ENCODE measurements around the gene HMGXB3.

DNA sequence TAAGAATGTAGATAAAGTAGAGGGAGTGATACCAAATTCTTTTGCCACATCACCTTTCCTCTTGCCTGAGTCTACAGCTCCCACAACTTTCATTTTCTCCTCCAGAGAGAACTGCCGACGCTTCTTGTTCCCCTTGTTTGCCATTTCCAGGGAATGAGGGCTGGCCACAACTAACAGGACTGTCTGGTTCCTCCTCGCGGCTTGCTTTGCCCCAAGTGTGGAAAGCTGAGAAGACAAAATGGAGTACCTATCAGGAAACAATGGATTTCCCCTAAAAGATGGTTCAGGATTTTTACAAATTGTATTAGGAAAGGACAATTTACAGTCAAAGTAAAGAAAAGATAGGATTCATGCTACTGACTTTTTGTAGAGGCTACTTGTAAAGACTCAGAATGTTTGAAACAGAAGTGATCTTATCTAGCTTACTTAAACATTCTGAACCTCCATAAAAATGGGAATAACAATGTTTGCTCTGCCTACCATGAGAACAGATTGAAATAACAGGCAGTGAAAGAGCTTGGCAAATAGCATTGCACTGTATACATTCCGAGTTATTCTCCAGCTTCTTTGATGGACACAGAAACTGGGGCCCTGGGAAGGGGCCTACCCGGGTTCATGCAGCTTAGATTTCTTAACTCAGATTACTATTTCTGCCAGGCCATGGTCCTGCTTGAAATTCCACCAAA is 4.2 kb upstream of the HMGXB3 start:
- TF ChIP-seq POLR2AphosphoS5 (IDR thresholded peaks at IDR 0.05; ENCODE audit: low read depth, low read length): no peak
- TF ChIP-seq, protein P1, sequence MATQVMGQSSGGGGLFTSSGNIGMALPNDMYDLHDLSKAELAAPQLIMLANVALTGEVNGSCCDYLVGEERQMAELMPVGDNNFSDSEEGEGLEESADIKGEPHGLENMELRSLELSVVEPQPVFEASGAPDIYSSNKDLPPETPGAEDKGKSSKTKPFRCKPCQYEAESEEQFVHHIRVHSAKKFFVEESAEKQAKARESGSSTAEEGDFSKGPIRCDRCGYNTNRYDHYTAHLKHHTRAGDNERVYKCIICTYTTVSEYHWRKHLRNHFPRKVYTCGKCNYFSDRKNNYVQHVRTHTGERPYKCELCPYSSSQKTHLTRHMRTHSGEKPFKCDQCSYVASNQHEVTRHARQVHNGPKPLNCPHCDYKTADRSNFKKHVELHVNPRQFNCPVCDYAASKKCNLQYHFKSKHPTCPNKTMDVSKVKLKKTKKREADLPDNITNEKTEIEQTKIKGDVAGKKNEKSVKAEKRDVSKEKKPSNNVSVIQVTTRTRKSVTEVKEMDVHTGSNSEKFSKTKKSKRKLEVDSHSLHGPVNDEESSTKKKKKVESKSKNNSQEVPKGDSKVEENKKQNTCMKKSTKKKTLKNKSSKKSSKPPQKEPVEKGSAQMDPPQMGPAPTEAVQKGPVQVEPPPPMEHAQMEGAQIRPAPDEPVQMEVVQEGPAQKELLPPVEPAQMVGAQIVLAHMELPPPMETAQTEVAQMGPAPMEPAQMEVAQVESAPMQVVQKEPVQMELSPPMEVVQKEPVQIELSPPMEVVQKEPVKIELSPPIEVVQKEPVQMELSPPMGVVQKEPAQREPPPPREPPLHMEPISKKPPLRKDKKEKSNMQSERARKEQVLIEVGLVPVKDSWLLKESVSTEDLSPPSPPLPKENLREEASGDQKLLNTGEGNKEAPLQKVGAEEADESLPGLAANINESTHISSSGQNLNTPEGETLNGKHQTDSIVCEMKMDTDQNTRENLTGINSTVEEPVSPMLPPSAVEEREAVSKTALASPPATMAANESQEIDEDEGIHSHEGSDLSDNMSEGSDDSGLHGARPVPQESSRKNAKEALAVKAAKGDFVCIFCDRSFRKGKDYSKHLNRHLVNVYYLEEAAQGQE (IDR thresholded peaks at IDR 0.05; ENCODE audit: insufficient read depth in 1 of 2, low read depth in 2 of 2, low read length in 2 of 2): no peak
- TF ChIP-seq SIN3A (IDR thresholded peaks at IDR 0.05; ENCODE audit: borderline replicate concordance, insufficient read depth, low read length): no peak

Measured in PFSK-1 (cell line).